HG03039 (cell line): Measurements from ENCODE around the gene KCNJ16.

ENCODE experiments used
- ATAC-seq: cut with Tn5 transposase; IDR thresholded peaks from one replicate; pipeline ENCODE4 v1.9.1; 2021; ENCODE audit warnings: mild to moderate bottlenecking, moderate library complexity; ENCODE audit not compliant: unreplicated experiment

Gene KCNJ16

GRCh38 chr17:70124723-70125122 lies 49.7 kb downstream of the KCNJ16 start:
- ATAC-seq: no peak

GRCh38 chr17:70127221-70127873 lies 52.3 kb downstream of the KCNJ16 start:
- ATAC-seq: no peak

- no peak for ATAC-seq
These were observed 53.8 kb downstream of the KCNJ16 start for GRCh38 chr17:70128727-70129238.

- ATAC-seq: no peak
These were observed 55.3 kb downstream of the KCNJ16 start for GRCh38 chr17:70130289-70130688.

GRCh38 chr17:70132505-70132904 lies 57.5 kb downstream of the KCNJ16 start:
- no peak for ATAC-seq

GRCh38 chr17:70134042-70134441 lies 59.0 kb downstream of the KCNJ16 start:
- no peak for ATAC-seq

- ATAC-seq: no peak
These were observed 59.8 kb downstream of the KCNJ16 start for GRCh38 chr17:70134777-70135176.

GRCh38 chr17:70136131-70136530 lies 61.1 kb downstream of the KCNJ16 start:
- ATAC-seq: no peak

- peak; percentile 99 for ATAC-seq
These were observed 62.6 kb downstream of the KCNJ16 start for GRCh38 chr17:70137451-70138230.

- no peak for ATAC-seq
These were observed 63.4 kb downstream of the KCNJ16 start for GRCh38 chr17:70138291-70138865.

- no peak for ATAC-seq
These were observed 64.5 kb downstream of the KCNJ16 start for GRCh38 chr17:70139449-70139993.

- ATAC-seq: no peak
These were observed 69.3 kb downstream of the KCNJ16 start for GRCh38 chr17:70144260-70144846.

- ATAC-seq: no peak
These were observed 78.2 kb downstream of the KCNJ16 start for GRCh38 chr17:70153210-70153609.

- no peak for ATAC-seq
These were observed 82.1 kb downstream of the KCNJ16 start for GRCh38 chr17:70157151-70157550.

GRCh38 chr17:70158180-70158579 lies 83.2 kb downstream of the KCNJ16 start:
- ATAC-seq: no peak

- ATAC-seq: no peak
These were observed 83.6 kb downstream of the KCNJ16 start for GRCh38 chr17:70158591-70158990.

- no peak for ATAC-seq
These were observed 85.0 kb downstream of the KCNJ16 start for GRCh38 chr17:70159980-70160379.

GRCh38 chr17:70161519-70161918 lies 86.5 kb downstream of the KCNJ16 start:
- ATAC-seq: no peak

- ATAC-seq: no peak
These were observed 90.4 kb downstream of the KCNJ16 start for GRCh38 chr17:70165383-70165782.

GRCh38 chr17:70166615-70167014 lies 91.6 kb downstream of the KCNJ16 start:
- no peak for ATAC-seq
